Bone marrow (tissue), 2 donors: Measurements from ENCODE around the gene EXOC2.

Source experiments
- DNase-seq, 2 donors: peaks; one replicate each; lab custom pipeline; 2025; lab: John Stamatoyannopoulos, UW

The EXOC2 gene

GRCh38 chr6:527989-528673 lies 164.8 kb downstream of the EXOC2 start:
- DNase-seq, result no peak

GRCh38 chr6:524803-525202 lies 168.1 kb downstream of the EXOC2 start:
- no peak for DNase-seq

GRCh38 chr6:520820-521219 lies 172.1 kb downstream of the EXOC2 start:
- DNase-seq, result no peak

GRCh38 chr6:518218-518617 lies 174.7 kb downstream of the EXOC2 start:
- DNase-seq, result no peak

- no peak for DNase-seq
These were observed 176.7 kb downstream of the EXOC2 start for GRCh38 chr6:516213-516612.

GRCh38 chr6:515267-515666 lies 177.7 kb downstream of the EXOC2 start:
- no peak for DNase-seq

- no peak for DNase-seq
These were observed 178.5 kb downstream of the EXOC2 start for GRCh38 chr6:514396-514978.

- DNase-seq, result no peak
These were observed 179.0 kb downstream of the EXOC2 start for GRCh38 chr6:513961-514360.

GRCh38 chr6:513058-513457 lies 179.9 kb downstream of the EXOC2 start:
- no peak for DNase-seq

GRCh38 chr6:511488-512137 lies 181.3 kb downstream of the EXOC2 start:
- no peak for DNase-seq

GRCh38 chr6:509676-510075 lies 183.3 kb downstream of the EXOC2 start:
- no peak for DNase-seq

- DNase-seq, result no peak
These were observed 184.3 kb downstream of the EXOC2 start for GRCh38 chr6:508614-509013.

- no peak for DNase-seq
These were observed 184.9 kb downstream of the EXOC2 start for GRCh38 chr6:508006-508405.

- DNase-seq, result no peak
These were observed 185.9 kb downstream of the EXOC2 start for GRCh38 chr6:506920-507622.

- DNase-seq, result no peak
These were observed 186.4 kb downstream of the EXOC2 start for GRCh38 chr6:506508-506907.

GRCh38 chr6:505374-505773 lies 187.6 kb downstream of the EXOC2 start:
- DNase-seq, result no peak

GRCh38 chr6:504446-504980 lies 188.4 kb downstream of the EXOC2 start:
- no peak for DNase-seq

GRCh38 chr6:503610-504362 lies 189.2 kb downstream of the EXOC2 start:
- DNase-seq, result no peak

GRCh38 chr6:502761-503160 lies 190.2 kb downstream of the EXOC2 start:
- DNase-seq, result no peak

GRCh38 chr6:501891-502601 lies 190.9 kb downstream of the EXOC2 start:
- DNase-seq, result no peak

- DNase-seq, result no peak
These were observed 193.3 kb downstream of the EXOC2 start for GRCh38 chr6:499617-500016.
